Neural crest cell (in vitro differentiated cells): ENCODE data around the gene UBTD2. TPM values are rescaled to one million over a fixed set of nuclear protein-coding genes. Genes with fewer than 3 reads are reported as not detected.
"Not testable (repeated sequence)": the region's sequence is repeated elsewhere in the genome, so short reads cannot be mapped to it uniquely, and the experiment has no call there.

Experiments
- DNase-seq: peaks from one replicate; pipeline ENCODE4 v3.0.0; 2021; ENCODE audit warnings: low read depth, mixed read lengths, low spot score
- H3K27ac Mint-ChIP-seq: one replicate; pipeline ENCODE4 v1.8.0; 2021; ENCODE audit warnings: mild to moderate bottlenecking, mixed read lengths; ENCODE audit not compliant: unreplicated experiment
- H3K27me3 Mint-ChIP-seq: 2 replicates; pipeline ENCODE4 v1.8.0; 2021; ENCODE audit warnings: low read depth, mild to moderate bottlenecking, mixed read lengths
- H3K36me3 Mint-ChIP-seq: 2 replicates; pipeline ENCODE4 v1.8.0; 2021; ENCODE audit warnings: low read depth, mild to moderate bottlenecking, mixed read lengths
- H3K4me1 Mint-ChIP-seq: 2 replicates; pipeline ENCODE4 v1.8.0; 2021; ENCODE audit warnings: mixed read lengths
- H3K4me3 Mint-ChIP-seq: one replicate; pipeline ENCODE4 v1.8.0; 2021; ENCODE audit warnings: mild to moderate bottlenecking, mixed read lengths
- H3K9me3 Mint-ChIP-seq: 2 replicates; pipeline ENCODE4 v1.8.0; 2021; ENCODE audit warnings: mixed read lengths
- CTCF ChIP-seq: fragments of 200-600 bp; sonication (generic); conservative IDR thresholded peaks from 2 replicates; pipeline ENCODE4 v1.5.0; 2021; ENCODE audit warnings: antibody characterized with exemption, mild to moderate bottlenecking
- long read RNA-seq: library from polyadenylated mRNA; unstranded; transcript quantifications from one replicate; pipeline ENCODE4 v2.0.0, GENCODE V29; 2020
- total RNA-seq: library from RNA; stranded (reverse); gene quantifications from 2 replicates; pipeline ENCODE4 v1.2.1, GENCODE V29; 2021

UBTD2 gene
- 73.3 and 74.0 TPM in 2 replicates for total RNA-seq
- long read RNA-seq, partial matches to known transcripts, result 18 of 23 reads
- long read RNA-seq, other reads (novel, unspliced or antisense), result 4 of 23 reads

- TF ChIP-seq CTCF, result peak; percentile 68
- Mint-ChIP-seq H3K27me3 (no peaks in the 10 kb centered on the region), H3K4me1 (peaks cover 43% of the 10 kb centered on the region), H3K4me3 (peak within 1 kb of the TSS; percentile 100), H3K27ac (peak within 1 kb of the TSS; percentile 99), H3K9me3 (no peaks in the 10 kb centered on the region), H3K36me3 (peaks cover 3% of the 10 kb centered on the region)
- DNase-seq, result peak; percentile 71
These were observed at the start of gene UBTD2 for GRCh38 chr5:172283020-172283861. TSS of gene UBTD2 (minus strand) at chr5:172283764. CDS start at chr5:172283665, 99 bp downstream.

- not testable (repeated sequence) for H3K27ac Mint-ChIP-seq, H3K36me3 Mint-ChIP-seq, DNase-seq, H3K4me3 Mint-ChIP-seq, H3K9me3 Mint-ChIP-seq, H3K4me1 Mint-ChIP-seq, H3K27me3 Mint-ChIP-seq
These were observed 43.3 kb upstream of the UBTD2 start for GRCh38 chr5:172326901-172327300.

- DNase-seq, result no peak
- Mint-ChIP-seq H3K4me3 (no peak overlapping the region), H3K9me3 (peaks cover 2% of the 10 kb centered on the region), H3K36me3 (no peaks in the 10 kb centered on the region), H3K4me1 (no peaks in the 10 kb centered on the region), H3K27ac (no peak overlapping the region), H3K27me3 (no peaks in the 10 kb centered on the region)
- no peak for TF ChIP-seq CTCF
These were observed 41.9 kb upstream of the UBTD2 start for GRCh38 chr5:172325452-172325851.

GRCh38 chr5:172322028-172322965 lies 38.7 kb upstream of the UBTD2 start:
- Mint-ChIP-seq H3K4me3 (no peak overlapping the region), H3K27ac (no peak overlapping the region), H3K27me3 (no peaks in the 10 kb centered on the region), H3K4me1 (no peaks in the 10 kb centered on the region), H3K9me3 (peaks cover 2% of the 10 kb centered on the region), H3K36me3 (no peaks in the 10 kb centered on the region)
- no peak for DNase-seq
- TF ChIP-seq CTCF, result no peak

- Mint-ChIP-seq H3K27me3 (no peaks in the 10 kb centered on the region), H3K27ac (no peak overlapping the region), H3K9me3 (peaks cover 4% of the 10 kb centered on the region), H3K4me1 (no peaks in the 10 kb centered on the region), H3K36me3 (no peaks in the 10 kb centered on the region), H3K4me3 (no peak overlapping the region)
- no peak for TF ChIP-seq CTCF
- no peak for DNase-seq
These were observed 38.0 kb upstream of the UBTD2 start for GRCh38 chr5:172321593-172321992.
